Left colon (tissue), 2 donors: ENCODE measurements around the gene SPIN3. TPM values are rescaled to one million over a fixed set of nuclear protein-coding genes. Genes with fewer than 3 reads are reported as not detected.

Experiments used
- total RNA-seq, 2 donors: library from RNA; stranded (reverse); fragmentation: NEBNext Ultra II Directional; extraction: Animal tissue kit (Norgen Biotek cat#: 25700); gene quantifications; one replicate each; pipeline ENCODE4 v1.2.1, GENCODE V29; 2021
- donor health status: DM: no; HTN: no; CAD: no.
- donor health status: DM: yes; HTN: yes; CAD: no.

The SPIN3 gene
- total RNA-seq, 2 donors from 2014 or later = 6.6 to 8.9 TPM

Other genes with a start within 250 kb of the SPIN3 start
- gene SPIN2B, start 126.0 kb upstream of the SPIN3 start, total RNA-seq = 10 to 100 TPM; 11.8 to 15.3 TPM
- gene SPIN2A, start 141.9 kb upstream of the SPIN3 start, total RNA-seq = under 1 TPM; 0.73 to 0.81 TPM